ENCODE results near the gene NAA60.
"Not testable (repeated sequence)": the region's sequence is repeated elsewhere in the genome, so short reads cannot be mapped to it uniquely, and the experiment has no call there.

Gene NAA60

GRCh38 chr16:3484318-3485096 lies 41.0 kb downstream of the NAA60 start:
- DNase-seq: no peak

GRCh38 chr16:3485097-3485745 lies 41.7 kb downstream of the NAA60 start:
- DNase-seq: no peak

- no peak for DNase-seq
These were observed 42.5 kb downstream of the NAA60 start for GRCh38 chr16:3485821-3486505.

- no peak for DNase-seq
These were observed 43.2 kb downstream of the NAA60 start for GRCh38 chr16:3486506-3487215.

- no peak for DNase-seq
These were observed 44.3 kb downstream of the NAA60 start for GRCh38 chr16:3487521-3488410.

- no peak for DNase-seq
These were observed 45.3 kb downstream of the NAA60 start for GRCh38 chr16:3488801-3489200.

GRCh38 chr16:3490911-3491629 lies 47.6 kb downstream of the NAA60 start:
- no peak for DNase-seq

- DNase-seq: no peak
These were observed 48.9 kb downstream of the NAA60 start for GRCh38 chr16:3492356-3492755.

- no peak for DNase-seq
These were observed 51.0 kb downstream of the NAA60 start for GRCh38 chr16:3494386-3494973.

GRCh38 chr16:3495176-3495575 lies 51.7 kb downstream of the NAA60 start, which contains the start of gene C16orf90:
TSS of gene C16orf90 (minus strand) at chr16:3495489. CDS start at chr16:3495421, 68 bp downstream.
- DNase-seq: no peak

GRCh38 chr16:3496386-3496785 lies 52.9 kb downstream of the NAA60 start:
- no peak for DNase-seq

- DNase-seq: no peak
These were observed 54.3 kb downstream of the NAA60 start for GRCh38 chr16:3497771-3498170.

GRCh38 chr16:3498988-3499387 lies 55.5 kb downstream of the NAA60 start:
- no peak for DNase-seq

GRCh38 chr16:3501412-3501761 lies 57.9 kb downstream of the NAA60 start:
- not testable (repeated sequence) for DNase-seq

GRCh38 chr16:3501783-3502400 lies 58.4 kb downstream of the NAA60 start:
- DNase-seq: no peak

- no peak for DNase-seq
These were observed 60.0 kb downstream of the NAA60 start for GRCh38 chr16:3503523-3503922.

GRCh38 chr16:3508736-3509135 lies 65.3 kb downstream of the NAA60 start:
- DNase-seq: no peak

- DNase-seq: no peak
These were observed 66.0 kb downstream of the NAA60 start for GRCh38 chr16:3509470-3509928.

- no peak for DNase-seq
These were observed 66.9 kb downstream of the NAA60 start for GRCh38 chr16:3510416-3510815.

Measured in cortex of kidney (tissue), 1 donor.